ENCODE measurements around the gene IL16. TPM values are rescaled to one million over a fixed set of nuclear protein-coding genes. Genes with fewer than 3 reads are reported as not detected.

Gene IL16
- total RNA-seq, 2 experiments from 2014 or later, result 76.0 to 81.3 TPM

DNA sequence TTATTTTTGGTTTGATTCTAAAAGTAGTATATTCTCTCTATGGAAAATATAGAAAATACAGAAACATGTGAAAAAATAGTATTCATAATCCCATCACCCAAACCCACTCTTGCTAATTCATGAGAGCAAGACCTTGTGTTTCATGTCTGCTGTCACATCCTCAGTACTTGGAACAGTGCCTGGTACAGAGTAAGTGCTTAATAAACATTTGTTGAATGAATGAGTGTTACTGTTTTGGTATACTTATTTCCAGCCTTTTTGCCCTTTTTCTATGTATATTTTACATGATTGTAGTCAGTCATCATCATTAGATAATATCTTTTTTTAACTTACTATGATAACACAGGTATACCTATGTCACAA lies 59.3 kb downstream of the IL16 start:
- H3K9me3 ChIP-seq (ENCODE audit: low read length), result no peaks in the 10 kb centered on the region
- CTCF ChIA-PET (ENCODE audit: unreplicated experiment), result no interaction called here
- no peaks in the 10 kb centered on the region for H4K20me1 ChIP-seq (ENCODE audit: insufficient read depth, low read length)
- H3K4me2 ChIP-seq (ENCODE audit: low read length), result no peak overlapping the region
- no peaks in the 10 kb centered on the region for H3K4me1 ChIP-seq (ENCODE audit: insufficient read depth, low read length, poor library complexity, severe bottlenecking)
- no peaks in the 10 kb centered on the region for H3K36me3 ChIP-seq (ENCODE audit: insufficient read depth, low read length)
- intact Hi-C loops (cut with micrococcal nuclease; ENCODE audit: unreplicated experiment), result no loop called here
- no peak overlapping the region for H2AFZ ChIP-seq (ENCODE audit: low read length)
- H3K79me2 ChIP-seq (ENCODE audit: insufficient read depth, low read depth, low read length), result no peaks in the 10 kb centered on the region
- BruUV-seq (replicated peaks), result no TSS peak
- no peaks in the 10 kb centered on the region for H3K9me2 ChIP-seq (ENCODE audit: insufficient read depth, low read length)
- DNase-seq (ENCODE audit: low spot score), result no peak
- POLR2A ChIA-PET, result no interaction called here
- no peak overlapping the region for H3K4me3 ChIP-seq (ENCODE audit: low read depth, low read length, poor library complexity, severe bottlenecking)
- no peak overlapping the region for H3K27ac ChIP-seq (ENCODE audit: low read depth, low read length, poor library complexity, severe bottlenecking)
- TF ChIP-seq, protein P1, sequence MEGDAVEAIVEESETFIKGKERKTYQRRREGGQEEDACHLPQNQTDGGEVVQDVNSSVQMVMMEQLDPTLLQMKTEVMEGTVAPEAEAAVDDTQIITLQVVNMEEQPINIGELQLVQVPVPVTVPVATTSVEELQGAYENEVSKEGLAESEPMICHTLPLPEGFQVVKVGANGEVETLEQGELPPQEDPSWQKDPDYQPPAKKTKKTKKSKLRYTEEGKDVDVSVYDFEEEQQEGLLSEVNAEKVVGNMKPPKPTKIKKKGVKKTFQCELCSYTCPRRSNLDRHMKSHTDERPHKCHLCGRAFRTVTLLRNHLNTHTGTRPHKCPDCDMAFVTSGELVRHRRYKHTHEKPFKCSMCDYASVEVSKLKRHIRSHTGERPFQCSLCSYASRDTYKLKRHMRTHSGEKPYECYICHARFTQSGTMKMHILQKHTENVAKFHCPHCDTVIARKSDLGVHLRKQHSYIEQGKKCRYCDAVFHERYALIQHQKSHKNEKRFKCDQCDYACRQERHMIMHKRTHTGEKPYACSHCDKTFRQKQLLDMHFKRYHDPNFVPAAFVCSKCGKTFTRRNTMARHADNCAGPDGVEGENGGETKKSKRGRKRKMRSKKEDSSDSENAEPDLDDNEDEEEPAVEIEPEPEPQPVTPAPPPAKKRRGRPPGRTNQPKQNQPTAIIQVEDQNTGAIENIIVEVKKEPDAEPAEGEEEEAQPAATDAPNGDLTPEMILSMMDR (conservative IDR thresholded peaks at IDR 0.05; ENCODE audit: low read length), result no peak
- TF ChIP-seq EZH2phosphoT487 (IDR thresholded peaks at IDR 0.05; ENCODE audit: borderline replicate concordance, low read depth, low read length), result no peak

DNA sequence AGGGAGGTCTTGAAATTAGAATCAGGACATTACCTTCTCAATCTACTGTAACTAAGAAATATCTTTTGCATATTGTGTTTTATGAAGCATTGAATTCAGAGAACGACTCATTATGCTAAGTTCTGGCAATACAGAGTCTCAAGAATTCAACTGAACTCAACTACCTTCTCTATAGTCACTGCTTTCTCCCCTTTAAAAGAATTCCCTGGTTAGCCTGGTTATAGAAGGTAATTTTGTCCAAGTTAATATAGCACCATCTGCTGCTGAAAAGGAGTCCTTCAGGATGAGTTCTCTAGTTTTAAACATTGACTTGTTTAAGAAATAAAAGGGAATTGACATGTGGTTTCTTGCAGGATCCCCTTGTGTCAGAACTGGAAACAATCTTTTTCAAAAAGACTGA lies 60.2 kb downstream of the IL16 start:
- no peaks in the 10 kb centered on the region for H3K9me2 ChIP-seq (ENCODE audit: insufficient read depth, low read length)
- H3K4me1 ChIP-seq (ENCODE audit: insufficient read depth, low read length, poor library complexity, severe bottlenecking), result no peaks in the 10 kb centered on the region
- H3K4me2 ChIP-seq (ENCODE audit: low read length), result no peak overlapping the region
- intact Hi-C loops (cut with micrococcal nuclease; ENCODE audit: unreplicated experiment), result no loop called here
- no peak for DNase-seq (ENCODE audit: low spot score)
- H3K79me2 ChIP-seq (ENCODE audit: insufficient read depth, low read depth, low read length), result no peaks in the 10 kb centered on the region
- no peak overlapping the region for H2AFZ ChIP-seq (ENCODE audit: low read length)
- POLR2A ChIA-PET, result no interaction called here
- no peak overlapping the region for H3K4me3 ChIP-seq (ENCODE audit: low read depth, low read length, poor library complexity, severe bottlenecking)
- no peaks in the 10 kb centered on the region for H3K36me3 ChIP-seq (ENCODE audit: insufficient read depth, low read length)
- BruUV-seq (replicated peaks), result no TSS peak
- CTCF ChIA-PET (ENCODE audit: unreplicated experiment), result no interaction called here
- H3K9me3 ChIP-seq (ENCODE audit: low read length), result no peaks in the 10 kb centered on the region
- H3K27ac ChIP-seq (ENCODE audit: low read depth, low read length, poor library complexity, severe bottlenecking), result no peak overlapping the region
- TF ChIP-seq EZH2phosphoT487 (IDR thresholded peaks at IDR 0.05; ENCODE audit: borderline replicate concordance, low read depth, low read length), result no peak
- TF ChIP-seq, protein P1 (conservative IDR thresholded peaks at IDR 0.05; ENCODE audit: low read length), result peak; percentile 64
- H4K20me1 ChIP-seq (ENCODE audit: insufficient read depth, low read length), result no peaks in the 10 kb centered on the region

DNA sequence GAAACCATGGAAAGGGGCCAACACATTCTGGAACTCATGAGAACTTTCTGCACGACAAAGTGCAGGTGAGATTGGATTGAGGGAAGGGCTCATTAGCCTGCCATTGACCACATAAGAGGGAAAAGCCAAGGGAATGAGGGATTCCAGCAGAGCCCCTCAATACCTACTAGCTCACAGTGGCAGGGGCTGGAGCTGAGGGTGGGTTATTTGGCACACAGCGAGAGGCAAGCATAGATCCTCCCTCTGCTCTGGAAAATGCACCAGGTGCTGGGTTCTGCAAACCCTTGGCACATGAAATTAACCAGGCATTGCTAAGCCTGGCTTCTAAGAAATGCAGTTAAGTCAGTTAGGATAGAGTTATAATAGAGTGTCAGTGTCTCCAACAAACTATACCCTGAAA lies 60.8 kb downstream of the IL16 start:
- BruUV-seq (replicated peaks), result no TSS peak
- no peaks in the 10 kb centered on the region for H3K79me2 ChIP-seq (ENCODE audit: insufficient read depth, low read depth, low read length)
- no peaks in the 10 kb centered on the region for H3K4me1 ChIP-seq (ENCODE audit: insufficient read depth, low read length, poor library complexity, severe bottlenecking)
- CTCF ChIA-PET (ENCODE audit: unreplicated experiment), result no interaction called here
- H3K9me2 ChIP-seq (ENCODE audit: insufficient read depth, low read length), result no peaks in the 10 kb centered on the region
- H3K4me3 ChIP-seq (ENCODE audit: low read depth, low read length, poor library complexity, severe bottlenecking), result no peak overlapping the region
- TF ChIP-seq EZH2phosphoT487 (IDR thresholded peaks at IDR 0.05; ENCODE audit: borderline replicate concordance, low read depth, low read length), result no peak
- TF ChIP-seq, protein P1 (conservative IDR thresholded peaks at IDR 0.05; ENCODE audit: low read length), result no peak
- no peaks in the 10 kb centered on the region for H3K36me3 ChIP-seq (ENCODE audit: insufficient read depth, low read length)
- intact Hi-C loops (cut with micrococcal nuclease; ENCODE audit: unreplicated experiment), result no loop called here
- no peaks in the 10 kb centered on the region for H3K9me3 ChIP-seq (ENCODE audit: low read length)
- H2AFZ ChIP-seq (ENCODE audit: low read length), result no peak overlapping the region
- no peak overlapping the region for H3K27ac ChIP-seq (ENCODE audit: low read depth, low read length, poor library complexity, severe bottlenecking)
- no peaks in the 10 kb centered on the region for H4K20me1 ChIP-seq (ENCODE audit: insufficient read depth, low read length)
- no peak for DNase-seq (ENCODE audit: low spot score)
- POLR2A ChIA-PET, result interaction anchor here (0.5 kb wide), 1 partner anchor 1317 kb away, joined by 3 read pairs; no protein-coding TSS in a partner anchor
- no peak overlapping the region for H3K4me2 ChIP-seq (ENCODE audit: low read length)

Data from OCI-LY7 (cell line).